Measurements from ENCODE around the gene CCDC191.

GRCh38 chr3:113977822-113978221, 78.5 kb downstream of the CCDC191 start:
- TF ChIP-seq CTCF (IDR thresholded peaks at IDR 0.05; ENCODE audit: low read depth, low read length, poor library complexity, severe bottlenecking) (no peak), EZH2phosphoT487 (IDR thresholded peaks at IDR 0.05; ENCODE audit: borderline replicate concordance, low read length) (no peak)

All from DOHH2 (cell line).